Adipocyte (in vitro differentiated cells): ENCODE results near the gene GALNT16.
"Not testable (repeated sequence)": the region's sequence is repeated elsewhere in the genome, so short reads cannot be mapped to it uniquely, and the experiment has no call there.

Experiments used
- DNase-seq: peaks from one replicate; pipeline ENCODE4 v3.0.0-alpha.2; 2015; ENCODE audit warnings: low read depth
- H3K27me3 ChIP-seq: replicated peaks from 2 replicates; pipeline ENCODE4 v1.7.0; 2013; ENCODE audit warnings: mild to moderate bottlenecking, low read length, moderate library complexity; ENCODE audit not compliant: control insufficient read depth, insufficient read depth
- H3K36me3 ChIP-seq: 2 replicates; pipeline ENCODE4 v1.7.0; 2013; ENCODE audit warnings: low read length, mild to moderate bottlenecking, moderate library complexity; ENCODE audit not compliant: control insufficient read depth, insufficient read depth, severe bottlenecking
- H3K4me1 ChIP-seq: 2 replicates; pipeline ENCODE4 v1.7.0; 2013; ENCODE audit warnings: mild to moderate bottlenecking, low read length, moderate library complexity; ENCODE audit not compliant: control insufficient read depth, insufficient read depth
- H3K4me3 ChIP-seq: 2 replicates; pipeline ENCODE4 v1.7.0; 2013; ENCODE audit warnings: mild to moderate bottlenecking, low read length, moderate library complexity
- H3K9ac ChIP-seq: 2 replicates; pipeline ENCODE4 v1.7.0; 2013; ENCODE audit warnings: mild to moderate bottlenecking, low read length, moderate library complexity
- H3K9me3 ChIP-seq: 2 replicates; pipeline ENCODE4 v1.7.0; 2013; ENCODE audit warnings: mild to moderate bottlenecking, low read length, moderate library complexity; ENCODE audit not compliant: control insufficient read depth

Gene GALNT16

DNA sequence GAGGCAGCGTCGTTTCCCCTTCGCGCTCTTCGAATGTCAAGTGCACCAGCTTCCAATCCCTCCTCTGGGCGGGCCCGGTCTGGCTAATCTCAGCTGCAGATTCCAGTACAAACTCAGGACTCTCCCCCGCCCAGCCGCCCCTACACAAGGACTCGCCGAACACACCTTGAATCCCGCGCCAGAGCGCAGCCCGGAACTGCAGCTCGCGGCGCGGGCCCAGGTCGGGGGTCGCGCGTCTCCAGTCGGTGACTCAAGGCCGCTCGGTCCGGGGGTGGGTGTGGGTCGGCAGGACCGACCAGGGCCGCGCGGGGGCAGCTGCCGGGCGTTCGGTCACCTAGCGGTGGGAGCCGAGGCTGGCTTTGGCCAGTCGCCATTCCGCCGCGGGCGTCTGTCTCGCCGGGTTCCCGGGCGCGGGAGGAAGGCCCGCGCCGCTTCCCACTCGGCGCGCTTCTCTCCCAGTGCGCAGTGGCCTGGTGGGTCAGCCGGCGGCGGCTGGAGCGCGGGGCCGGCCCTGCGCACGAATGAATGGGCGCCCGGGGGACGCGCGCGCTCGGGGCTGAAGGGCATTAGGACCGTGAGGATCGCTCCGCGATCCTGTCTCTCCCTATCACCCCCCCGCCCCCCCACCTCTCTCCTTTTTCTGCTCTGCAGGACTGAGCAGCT is at the start of gene GALNT16:
GALNT16 (plus strand) TSS at position 632 of the 663 bp plus-strand sequence. CDS start 133 bp downstream, outside the sequence.
- Histone ChIP-seq H3K27me3 (peaks cover 25% of the 10 kb centered on the region), H3K4me3 (peak within 1 kb of the TSS; percentile 73), H3K4me1 (peaks cover 26% of the 10 kb centered on the region), H3K9ac (peak within 1 kb of the TSS; percentile 22), H3K36me3 (no peaks in the 10 kb centered on the region), H3K9me3 (no peaks in the 10 kb centered on the region)
- peak; percentile 78 for DNase-seq

DNA sequence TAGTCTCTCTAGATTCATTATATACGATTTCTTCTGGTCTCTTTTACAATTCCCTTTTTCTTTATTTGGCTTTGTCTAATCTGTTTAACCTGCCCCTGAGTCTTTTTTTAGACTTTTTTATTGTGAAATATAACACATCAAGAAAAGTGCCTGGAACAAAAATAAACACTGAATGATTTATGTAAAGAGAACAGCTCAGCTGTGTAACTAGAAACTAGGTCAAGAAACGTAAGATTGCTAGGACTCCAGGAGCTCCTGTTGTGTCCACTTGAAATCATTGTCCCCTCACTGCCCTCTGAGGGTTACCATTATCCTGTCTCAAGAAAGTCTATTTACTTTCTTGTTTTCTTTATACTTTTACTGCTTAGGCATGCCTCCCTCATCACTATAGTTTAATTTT is 45.6 kb upstream of the GALNT16 start:
- H3K36me3 ChIP-seq: peaks cover 5% of the 10 kb centered on the region
- peaks cover 5% of the 10 kb centered on the region for H3K4me1 ChIP-seq
- H3K27me3 ChIP-seq: no peaks in the 10 kb centered on the region
- H3K9me3 ChIP-seq: no peaks in the 10 kb centered on the region
- peak; percentile 60 for DNase-seq
- no peak overlapping the region for H3K4me3 ChIP-seq
- H3K9ac ChIP-seq: no peak overlapping the region

DNA sequence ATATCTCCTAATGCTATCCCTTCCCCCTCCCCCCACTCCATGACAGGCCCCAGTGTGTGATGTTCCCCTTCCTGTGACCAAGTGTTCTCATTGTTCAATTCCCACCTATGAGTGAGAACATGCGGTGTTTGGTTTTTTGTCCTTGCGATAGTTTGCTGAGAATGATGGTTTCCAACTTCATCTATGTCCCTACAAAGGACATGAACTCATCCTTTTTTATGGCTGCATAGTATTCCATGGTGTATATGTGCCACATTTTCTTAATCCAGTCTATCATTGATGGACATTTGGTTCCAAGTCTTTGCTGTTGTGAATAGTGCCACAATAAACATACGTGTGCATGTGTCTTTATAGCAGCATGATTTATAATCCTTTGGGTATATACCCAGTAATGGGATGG is 42.3 kb upstream of the GALNT16 start:
- H3K27me3 ChIP-seq, H3K9me3 ChIP-seq, H3K4me3 ChIP-seq, DNase-seq, H3K36me3 ChIP-seq, H3K9ac ChIP-seq, H3K4me1 ChIP-seq: not testable (repeated sequence)

DNA sequence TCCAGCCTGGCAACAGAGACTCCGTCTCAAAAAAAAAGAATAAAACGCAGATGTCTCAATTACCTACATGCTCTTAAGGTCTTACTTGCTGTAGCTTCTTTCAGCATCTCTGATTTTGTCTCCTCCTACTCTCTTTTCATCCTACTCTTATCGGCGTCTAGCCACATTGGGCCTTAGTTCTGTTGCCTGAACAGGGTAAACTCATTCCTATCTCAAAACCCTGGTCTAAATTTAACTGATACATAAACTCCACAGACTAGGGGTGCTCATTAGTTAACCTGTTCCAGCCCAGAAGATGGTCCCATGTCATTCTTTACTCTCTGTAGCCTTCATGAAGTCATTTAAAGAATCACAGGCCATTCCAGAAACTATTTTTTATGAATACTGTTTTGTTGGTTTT is 35.0 kb upstream of the GALNT16 start:
- Histone ChIP-seq H3K27me3 (no peaks in the 10 kb centered on the region), H3K36me3 (peaks cover 5% of the 10 kb centered on the region), H3K9me3 (no peaks in the 10 kb centered on the region), H3K9ac (no peak overlapping the region), H3K4me3 (no peak overlapping the region), H3K4me1 (peaks cover 14% of the 10 kb centered on the region)
- DNase-seq: no peak

DNA sequence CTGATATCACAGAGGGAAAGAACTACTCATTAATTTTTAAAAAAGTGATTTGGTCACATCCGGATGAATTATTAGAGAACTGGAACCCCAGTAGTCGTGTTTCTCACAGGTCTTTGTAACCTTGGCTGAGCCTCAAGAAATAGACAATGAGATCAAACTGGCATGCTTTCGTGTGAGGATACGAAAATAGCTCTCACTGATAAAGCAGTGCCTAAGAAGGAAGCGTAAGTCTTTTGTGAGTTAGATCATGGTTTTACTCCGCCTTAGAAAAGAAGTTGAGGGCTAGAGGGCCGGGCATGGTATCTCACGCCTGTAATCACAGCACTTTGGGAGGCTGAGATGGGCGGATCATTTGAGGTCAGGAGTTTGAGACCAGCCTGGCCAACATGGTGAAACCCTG is 33.8 kb upstream of the GALNT16 start:
- Histone ChIP-seq H3K36me3 (peaks cover 8% of the 10 kb centered on the region), H3K4me1 (peaks cover 14% of the 10 kb centered on the region), H3K4me3 (no peak overlapping the region), H3K9me3 (no peaks in the 10 kb centered on the region), H3K9ac (no peak overlapping the region), H3K27me3 (no peaks in the 10 kb centered on the region)
- no peak for DNase-seq

DNA sequence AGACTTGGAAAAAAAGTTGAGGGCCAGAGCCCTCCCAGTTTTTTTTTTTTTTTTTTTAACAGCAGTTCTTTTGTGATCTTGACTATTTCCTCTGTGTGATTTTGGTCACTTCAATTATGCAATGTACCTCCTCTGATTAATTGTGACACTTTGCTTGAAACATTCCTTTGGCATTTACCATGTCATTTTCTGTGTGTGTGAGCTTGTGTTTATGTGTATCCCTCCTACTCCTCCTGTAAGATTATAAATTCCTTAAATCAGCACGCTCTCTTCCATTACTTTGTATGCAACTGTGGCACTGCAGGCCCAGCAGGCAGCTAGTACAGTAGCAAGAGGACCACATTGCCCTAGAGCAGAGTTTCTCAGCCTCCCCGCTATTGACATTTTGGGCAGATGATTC is 33.2 kb upstream of the GALNT16 start:
- peak; percentile 7 for DNase-seq
- Histone ChIP-seq H3K9ac (no peak overlapping the region), H3K9me3 (no peaks in the 10 kb centered on the region), H3K36me3 (peaks cover 8% of the 10 kb centered on the region), H3K27me3 (no peaks in the 10 kb centered on the region), H3K4me1 (peaks cover 14% of the 10 kb centered on the region), H3K4me3 (no peak overlapping the region)

DNA sequence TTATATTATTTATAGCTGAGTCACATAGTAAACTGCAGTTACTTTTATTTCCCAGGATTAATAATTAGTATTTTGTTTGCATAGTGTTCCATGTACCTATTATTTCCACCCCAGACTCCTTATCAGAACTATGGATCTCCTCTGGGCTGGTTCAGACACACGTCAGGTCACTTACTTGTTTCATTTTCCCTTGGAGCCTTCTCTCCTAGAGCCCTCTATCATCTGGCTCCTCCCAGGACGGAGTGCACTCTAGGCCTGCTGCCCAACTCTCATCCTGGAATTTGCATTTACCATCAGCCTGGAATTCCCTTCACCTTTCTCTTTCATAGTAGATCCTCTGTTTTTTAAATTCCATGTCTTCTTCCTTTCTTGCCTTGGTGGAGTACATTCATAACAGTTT is 28.5 kb upstream of the GALNT16 start:
- no peak for DNase-seq
- Histone ChIP-seq H3K27me3 (no peaks in the 10 kb centered on the region), H3K4me1 (peaks cover 9% of the 10 kb centered on the region), H3K9me3 (no peaks in the 10 kb centered on the region), H3K9ac (no peak overlapping the region), H3K4me3 (no peak overlapping the region), H3K36me3 (peaks cover 30% of the 10 kb centered on the region)

DNA sequence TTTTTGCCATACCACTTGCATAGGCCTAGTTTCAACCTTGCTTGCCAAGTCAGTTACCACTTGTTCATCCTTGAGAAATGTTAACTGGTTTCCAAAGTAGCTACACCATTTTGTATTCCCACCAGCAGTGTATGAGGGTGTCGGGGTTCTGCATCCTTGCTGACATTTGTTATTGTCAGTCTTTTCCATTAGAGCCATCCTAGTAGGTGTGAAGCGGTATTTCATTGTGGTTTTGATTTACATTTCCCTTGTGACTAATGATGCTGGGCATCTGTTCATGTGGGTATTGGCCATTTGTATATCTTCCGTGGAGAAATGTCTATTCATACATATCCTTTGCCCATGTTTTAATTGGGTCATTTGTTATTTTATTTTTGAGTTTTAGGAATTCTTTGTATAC is 27.6 kb upstream of the GALNT16 start:
- H3K36me3 ChIP-seq: peaks cover 39% of the 10 kb centered on the region
- no peaks in the 10 kb centered on the region for H3K9me3 ChIP-seq
- H3K27me3 ChIP-seq: no peaks in the 10 kb centered on the region
- DNase-seq: no peak
- H3K4me3 ChIP-seq: no peak overlapping the region
- H3K4me1 ChIP-seq: no peaks in the 10 kb centered on the region
- no peak overlapping the region for H3K9ac ChIP-seq

DNA sequence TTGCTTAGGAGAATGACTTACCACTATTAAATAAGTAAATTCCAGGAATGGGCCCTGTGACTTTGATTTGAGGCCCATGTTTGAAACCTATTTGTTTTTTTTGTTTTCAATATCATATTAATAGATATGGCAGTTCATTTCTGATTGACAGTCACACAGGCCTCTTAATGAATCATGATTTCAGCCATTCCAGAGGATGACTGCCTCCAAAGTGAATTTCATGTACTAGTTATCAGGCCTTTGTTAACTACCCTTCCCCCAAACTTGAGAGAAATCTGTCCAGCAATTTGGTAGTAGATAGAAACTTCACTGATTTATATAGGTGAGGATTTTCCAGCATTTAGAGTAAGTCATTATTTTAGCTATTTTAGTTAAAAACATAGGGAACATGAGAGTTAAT is 25.9 kb upstream of the GALNT16 start:
- Histone ChIP-seq H3K36me3 (peaks cover 47% of the 10 kb centered on the region), H3K4me1 (no peaks in the 10 kb centered on the region), H3K27me3 (no peaks in the 10 kb centered on the region), H3K9me3 (no peaks in the 10 kb centered on the region), H3K4me3 (no peak overlapping the region), H3K9ac (no peak overlapping the region)
- no peak for DNase-seq

DNA sequence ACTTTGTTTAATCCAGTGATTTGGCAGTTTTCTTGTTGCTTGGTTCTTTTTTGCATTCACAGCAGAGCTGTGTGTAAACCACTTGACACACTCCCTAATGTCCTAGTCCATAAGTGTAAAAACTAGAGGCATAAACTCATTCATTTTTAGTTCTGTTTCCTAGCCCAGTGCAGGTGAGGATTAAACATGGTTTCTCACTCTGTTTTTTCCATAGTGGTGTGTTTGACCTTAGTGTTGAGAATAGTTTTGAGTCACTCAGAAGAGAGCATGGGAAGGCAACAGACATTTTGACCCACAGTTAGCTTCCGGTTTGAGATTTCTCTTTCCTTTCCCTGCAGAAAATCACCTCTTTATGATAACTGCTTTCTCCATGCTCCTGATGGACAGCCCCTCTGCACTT is 24.2 kb upstream of the GALNT16 start:
- Histone ChIP-seq H3K9ac (no peak overlapping the region), H3K27me3 (no peaks in the 10 kb centered on the region), H3K9me3 (no peaks in the 10 kb centered on the region), H3K36me3 (peaks cover 41% of the 10 kb centered on the region), H3K4me3 (no peak overlapping the region), H3K4me1 (no peaks in the 10 kb centered on the region)
- no peak for DNase-seq

DNA sequence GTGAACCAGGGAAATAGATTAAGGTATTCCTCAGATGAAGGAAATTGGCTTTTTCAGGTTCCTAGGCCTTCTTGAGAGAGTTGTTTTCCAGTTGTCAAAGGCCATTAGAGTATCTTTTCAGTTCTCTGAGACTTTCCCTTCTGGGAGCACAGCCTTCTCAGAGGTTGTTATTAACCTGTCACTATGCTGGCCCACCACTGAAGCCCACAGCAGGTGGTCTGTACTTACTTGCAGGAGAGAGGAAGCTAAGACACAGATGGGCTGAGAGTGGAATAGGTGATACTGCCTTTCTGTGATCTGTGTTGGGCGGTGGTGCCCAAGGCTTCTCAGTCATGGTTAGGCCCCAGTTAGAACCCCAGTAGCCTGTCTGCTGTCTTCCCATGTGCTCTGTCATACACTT is 22.8 kb upstream of the GALNT16 start:
- H3K36me3 ChIP-seq: peaks cover 39% of the 10 kb centered on the region

DNA sequence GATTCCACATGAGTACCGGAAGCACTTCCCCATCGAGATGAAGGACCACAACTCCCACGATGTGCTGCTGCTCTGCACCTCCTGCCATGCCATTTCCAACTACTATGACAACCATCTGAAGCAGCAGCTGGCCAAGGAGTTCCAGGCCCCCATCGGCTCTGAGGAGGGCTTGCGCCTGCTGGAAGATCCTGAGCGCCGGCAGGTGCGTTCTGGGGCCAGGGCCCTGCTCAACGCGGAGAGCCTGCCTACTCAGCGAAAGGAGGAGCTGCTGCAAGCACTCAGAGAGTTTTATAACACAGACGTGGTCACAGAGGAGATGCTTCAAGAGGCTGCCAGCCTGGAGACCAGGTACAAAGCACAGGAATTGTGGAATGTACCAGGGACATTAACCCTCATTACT is 22.4 kb upstream of the GALNT16 start:
- H3K36me3 ChIP-seq: peaks cover 35% of the 10 kb centered on the region
- DNase-seq: no peak
- H3K9me3 ChIP-seq: no peaks in the 10 kb centered on the region

More for the DNA sequence above, 22.8 kb upstream of the GALNT16 start:
- Histone ChIP-seq H3K9ac (no peak overlapping the region), H3K9me3 (no peaks in the 10 kb centered on the region), H3K27me3 (no peaks in the 10 kb centered on the region), H3K4me3 (no peak overlapping the region), H3K4me1 (peaks cover 4% of the 10 kb centered on the region)
- no peak for DNase-seq

More for the DNA sequence above, 22.4 kb upstream of the GALNT16 start:
- no peak overlapping the region for H3K9ac ChIP-seq
- peaks cover 4% of the 10 kb centered on the region for H3K4me1 ChIP-seq
- no peak overlapping the region for H3K4me3 ChIP-seq
- no peaks in the 10 kb centered on the region for H3K27me3 ChIP-seq
